H1 (cell line): ENCODE measurements around the gene RER1. TPM values are rescaled to one million over a fixed set of nuclear protein-coding genes. Genes with fewer than 3 reads are reported as not detected.

ENCODE experiments used
- TAF1 ChIP-seq: IDR thresholded peaks from 2 replicates; pipeline ENCODE4 v1.6.1; 2011; ENCODE audit warnings: mild to moderate bottlenecking, low read depth, low read length
- polyA plus RNA-seq, 7 experiments: library from polyadenylated mRNA; depleted of rRNA in 3 of 7; stranded (reverse) in 5 of 7; unstranded in 2 of 7; fragments of >200 nt in 5 of 7; fragments of 200-250 nt in 2 of 7; gene quantifications; 1 replicate in 5 of 7; 2 replicates in 1 of 7; 4 replicates in 1 of 7; pipeline versions ENCODE4 v1.2.1 to v1.2.3, GENCODE V29; 2011 to 2013; ENCODE audit warnings: missing spikeins in 2 of 7, mixed read lengths in 2 of 7
- total RNA-seq: library from RNA; stranded (reverse); fragmentation: NEBNext Ultra II Directional; extraction: Animal tissue kit (Norgen Biotek cat#: 25700); gene quantifications from 2 replicates; pipeline ENCODE4 v1.2.1, GENCODE V29; 2021

RER1 gene
- total and polyA plus RNA-seq, 2 of the 8 experiments (the other 6 are each of a cell fraction or from before 2014, with no cell fraction given) = 102 to 134 TPM

GRCh38 chr1:2433196-2433595 is 41.6 kb downstream of the RER1 start (continued):
- no peak for TF ChIP-seq TAF1
